Erythroblast (primary cell): Measurements from ENCODE around the gene UGT1A5.

Experiments
- GATA1 ChIP-seq: IDR thresholded peaks from 2 replicates; pipeline ENCODE4 v1.6.1; 2011; ENCODE audit warnings: low read depth, mild to moderate bottlenecking, control low read depth, low read length, moderate library complexity
- POLR2A ChIP-seq: IDR thresholded peaks from 2 replicates; pipeline ENCODE4 v1.6.1; 2011; ENCODE audit warnings: mild to moderate bottlenecking, low read length

DNA sequence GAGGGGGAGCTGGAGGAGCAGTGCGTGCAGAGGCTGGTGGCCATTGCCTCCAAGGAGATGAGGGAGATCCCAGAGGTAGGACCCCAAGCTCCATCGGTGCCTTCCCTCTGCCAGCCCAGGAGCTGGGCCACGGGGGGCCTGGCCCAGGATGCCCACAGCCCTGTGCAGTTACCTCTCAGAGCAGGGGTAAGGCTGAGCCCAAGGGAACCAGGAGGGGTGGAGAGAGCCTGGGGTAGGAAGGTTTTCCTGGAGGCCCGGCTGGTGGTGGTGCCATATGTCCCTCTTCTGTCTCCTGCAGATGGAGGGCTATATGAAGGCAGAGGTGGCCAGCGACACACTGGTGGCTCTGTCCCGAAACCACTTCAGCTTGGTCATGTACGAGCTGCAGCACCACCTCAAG is 76.8 kb downstream of the UGT1A5 start:
- TF ChIP-seq POLR2A (no peak), GATA1 (no peak)
